HepG2 (cell line): ENCODE results near the gene PSMB2. TPM values are rescaled to one million over a fixed set of nuclear protein-coding genes. Genes with fewer than 3 reads are reported as not detected.

Source experiments
- AGO2 ChIP-seq: fragments of 200-400 bp; formaldehyde crosslinking; optimal IDR thresholded peaks from 2 replicates; pipeline ENCODE3; 2017; ENCODE audit warnings: mild to moderate bottlenecking, low read depth, low read length, moderate library complexity
- ATF1 ChIP-seq: IDR thresholded peaks from 2 replicates; pipeline ENCODE4 v1.6.1; 2016; ENCODE audit warnings: mild to moderate bottlenecking, control low read depth
- DMAP1 ChIP-seq: IDR thresholded peaks from 2 replicates; pipeline ENCODE4 v1.6.1; 2016
- MTA1 ChIP-seq: sonication (generic); formaldehyde crosslinking; IDR thresholded peaks from 2 replicates; pipeline ENCODE4 v1.4.0; 2020; ENCODE audit warnings: missing genetic modification reagents, mild to moderate bottlenecking, borderline replicate concordance
- NFIC ChIP-seq: IDR thresholded peaks from 2 replicates; pipeline ENCODE4 v1.6.1; 2012; ENCODE audit warnings: mild to moderate bottlenecking, low read length, inconsistent platforms
- SIN3A ChIP-seq: IDR thresholded peaks from 2 replicates; pipeline ENCODE4 v1.6.1; 2011; ENCODE audit warnings: low read depth, mild to moderate bottlenecking, control low read depth, low read length, borderline replicate concordance
- ZFAT ChIP-seq: sonication (generic); formaldehyde crosslinking; conservative IDR thresholded peaks from 2 replicates; pipeline ENCODE4 v1.8.1; 2023; ENCODE audit warnings: missing genetic modification reagents, inconsistent platforms
- ZFP36L1 ChIP-seq: sonication (generic); formaldehyde crosslinking; IDR thresholded peaks from 2 replicates; pipeline ENCODE4 v1.8.0; 2022; ENCODE audit warnings: mild to moderate bottlenecking, missing genetic modification reagents, moderate library complexity
- ZFYVE20 ChIP-seq: sonication (generic); formaldehyde crosslinking; IDR thresholded peaks from 2 replicates; pipeline ENCODE4 v1.8.0; 2023; ENCODE audit warnings: low read depth, mild to moderate bottlenecking, moderate library complexity, missing genetic modification reagents, borderline replicate concordance
- ZNF180 ChIP-seq: sonication (generic); formaldehyde crosslinking; IDR thresholded peaks from 2 replicates; pipeline ENCODE4 v1.4.0; 2020; ENCODE audit warnings: low read depth, missing genetic modification reagents, borderline replicate concordance
- ZNF333 ChIP-seq: sonication (generic); formaldehyde crosslinking; IDR thresholded peaks from 2 replicates; pipeline ENCODE4 v1.4.0; 2020; ENCODE audit warnings: mild to moderate bottlenecking, missing genetic modification reagents, borderline replicate concordance
- ZNF367 ChIP-seq: sonication (generic); formaldehyde crosslinking; IDR thresholded peaks from 2 replicates; pipeline ENCODE4 v1.4.0; 2020; ENCODE audit warnings: missing genetic modification reagents, borderline replicate concordance
- ZNF501 ChIP-seq: sonication (generic); formaldehyde crosslinking; IDR thresholded peaks from 2 replicates; pipeline ENCODE4 v1.5.1; 2020; ENCODE audit warnings: mild to moderate bottlenecking, moderate library complexity, missing genetic modification reagents
- ZNF614 ChIP-seq: IDR thresholded peaks from 2 replicates; pipeline ENCODE4 v1.6.1; 2018; ENCODE audit warnings: missing biosample characterization, missing genetic modification reagents, inconsistent platforms, borderline replicate concordance
- ZNF772 ChIP-seq: sonication (generic); formaldehyde crosslinking; IDR thresholded peaks from 2 replicates; pipeline ENCODE4 v1.5.0; 2020; ENCODE audit warnings: mild to moderate bottlenecking, missing genetic modification reagents
- polyA plus RNA-seq, 8 experiments: library from polyadenylated mRNA; depleted of rRNA in 3 of 8; stranded (reverse) in 7 of 8; unstranded in 1 of 8; fragments of >200 nt; fragmentation: Illumina TruSeq in 4 of 8; extraction: Trizol in 4 of 8; gene quantifications; 2 replicates each; pipeline versions ENCODE4 v1.2.1 to v1.2.3, GENCODE V29; 2011 to 2016; ENCODE audit warnings: low read depth in 4 of 8, missing spikeins in 1 of 8, mixed read lengths in 1 of 8; ENCODE audit not compliant: insufficient read depth in 1 of 8
- total RNA-seq, 5 experiments: library from RNA; depleted of rRNA; stranded (reverse); fragments of >200 nt; fragmentation: Illumina TruSeq; extraction: Trizol; gene quantifications; 2 replicates each; pipeline ENCODE4 v1.2.3, GENCODE V29; 2016; ENCODE audit warnings: low read depth in 1 of 5
- TF ChIP-seq, protein P1 (sequence below): sonication (generic); formaldehyde crosslinking; IDR thresholded peaks from 2 replicates; pipeline ENCODE4 v1.5.1; 2020; ENCODE audit warnings: missing genetic modification reagents, mild to moderate bottlenecking, borderline replicate concordance
- TF ChIP-seq, protein P2 (sequence below): sonication (generic); formaldehyde crosslinking; conservative IDR thresholded peaks from 2 replicates; pipeline ENCODE4 v1.4.0; 2020; ENCODE audit warnings: missing genetic modification reagents
- TF ChIP-seq, protein P3 (sequence below): sonication (generic); formaldehyde crosslinking; IDR thresholded peaks from 2 replicates; pipeline ENCODE4 v1.4.0; 2020; ENCODE audit warnings: missing genetic modification reagents
- TF ChIP-seq, protein P4 (sequence below): IDR thresholded peaks from 2 replicates; pipeline ENCODE4 v1.6.1; 2018; ENCODE audit warnings: missing genetic modification reagents

PSMB2 gene
- total and polyA plus RNA-seq, 2 of the 13 experiments (the other 11 are each of a cell fraction or from before 2014, with no cell fraction given), result 60.6 to 62.2 TPM

DNA sequence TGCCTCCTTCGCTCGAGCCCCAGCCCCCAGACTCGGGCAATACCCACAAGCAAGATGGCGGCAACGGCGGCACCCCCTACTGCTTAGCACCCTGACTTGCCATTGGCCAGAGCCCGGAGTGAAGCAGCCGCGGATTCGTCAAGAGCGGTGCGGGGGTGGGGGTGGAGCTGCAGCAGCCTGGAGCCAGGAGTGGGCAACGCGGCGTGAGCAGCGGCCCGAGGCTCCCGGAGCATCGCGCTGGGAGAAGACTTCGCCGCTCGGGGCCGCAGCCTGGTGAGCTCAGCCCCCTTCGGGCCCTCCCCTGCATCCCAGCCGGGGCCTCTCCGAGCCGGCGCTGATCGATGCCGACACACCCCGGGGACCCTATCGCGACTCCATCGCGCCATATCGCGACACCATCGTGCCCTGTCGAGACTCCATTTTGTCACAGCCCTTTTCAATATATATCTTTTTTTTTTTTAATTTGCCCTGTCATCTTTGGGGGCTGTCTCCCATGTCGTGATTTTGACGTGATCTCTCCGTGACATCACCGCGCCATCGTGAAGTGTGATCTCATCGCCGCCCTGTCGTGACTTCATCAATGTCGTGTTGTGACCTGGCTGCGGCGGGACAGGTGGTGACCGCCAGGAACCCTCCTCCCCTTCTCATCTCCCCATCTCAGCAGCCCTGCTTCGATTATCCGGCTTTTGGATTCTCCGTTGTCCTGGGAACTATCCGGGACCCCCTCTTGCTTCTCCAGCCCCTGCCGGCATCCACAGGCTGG lies 83.5 kb downstream of the PSMB2 start, which contains the start of gene NCDN (continued):
- TF ChIP-seq, protein P1, sequence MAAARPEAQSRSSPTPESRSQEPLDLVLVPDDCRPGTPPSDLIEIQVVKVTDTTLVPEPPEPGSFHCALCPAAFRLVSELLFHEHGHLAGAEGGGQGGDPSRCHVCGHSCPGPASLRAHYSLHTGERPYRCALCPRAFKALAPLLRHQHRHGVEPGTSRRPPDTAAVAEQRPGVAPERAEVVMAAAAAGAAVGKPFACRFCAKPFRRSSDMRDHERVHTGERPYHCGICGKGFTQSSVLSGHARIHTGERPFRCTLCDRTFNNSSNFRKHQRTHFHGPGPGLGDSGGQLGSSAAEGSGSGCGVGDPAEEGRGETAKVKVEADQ, result no peak
- TF ChIP-seq ZNF333, result no peak
- TF ChIP-seq ZFYVE20 (CRISPR knock-in tag), result no peak
- no peak for TF ChIP-seq ZFAT (CRISPR knock-in tag)
- TF ChIP-seq ZNF501 (CRISPR knock-in tag), result peak; percentile 15; the same call in 1 of the 2 replicates
- no peak for TF ChIP-seq AGO2
- TF ChIP-seq, protein P2, sequence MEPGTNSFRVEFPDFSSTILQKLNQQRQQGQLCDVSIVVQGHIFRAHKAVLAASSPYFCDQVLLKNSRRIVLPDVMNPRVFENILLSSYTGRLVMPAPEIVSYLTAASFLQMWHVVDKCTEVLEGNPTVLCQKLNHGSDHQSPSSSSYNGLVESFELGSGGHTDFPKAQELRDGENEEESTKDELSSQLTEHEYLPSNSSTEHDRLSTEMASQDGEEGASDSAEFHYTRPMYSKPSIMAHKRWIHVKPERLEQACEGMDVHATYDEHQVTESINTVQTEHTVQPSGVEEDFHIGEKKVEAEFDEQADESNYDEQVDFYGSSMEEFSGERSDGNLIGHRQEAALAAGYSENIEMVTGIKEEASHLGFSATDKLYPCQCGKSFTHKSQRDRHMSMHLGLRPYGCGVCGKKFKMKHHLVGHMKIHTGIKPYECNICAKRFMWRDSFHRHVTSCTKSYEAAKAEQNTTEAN (CRISPR knock-in tag), result no peak
- no peak for TF ChIP-seq SIN3A
- no peak for TF ChIP-seq ATF1 (CRISPR knock-in tag)
- TF ChIP-seq NFIC, result no peak
- TF ChIP-seq ZFP36L1, result peak; percentile 68; the same call in 1 of the 2 replicates
- TF ChIP-seq ZNF180 (CRISPR knock-in tag), result no peak
- TF ChIP-seq, protein P3, sequence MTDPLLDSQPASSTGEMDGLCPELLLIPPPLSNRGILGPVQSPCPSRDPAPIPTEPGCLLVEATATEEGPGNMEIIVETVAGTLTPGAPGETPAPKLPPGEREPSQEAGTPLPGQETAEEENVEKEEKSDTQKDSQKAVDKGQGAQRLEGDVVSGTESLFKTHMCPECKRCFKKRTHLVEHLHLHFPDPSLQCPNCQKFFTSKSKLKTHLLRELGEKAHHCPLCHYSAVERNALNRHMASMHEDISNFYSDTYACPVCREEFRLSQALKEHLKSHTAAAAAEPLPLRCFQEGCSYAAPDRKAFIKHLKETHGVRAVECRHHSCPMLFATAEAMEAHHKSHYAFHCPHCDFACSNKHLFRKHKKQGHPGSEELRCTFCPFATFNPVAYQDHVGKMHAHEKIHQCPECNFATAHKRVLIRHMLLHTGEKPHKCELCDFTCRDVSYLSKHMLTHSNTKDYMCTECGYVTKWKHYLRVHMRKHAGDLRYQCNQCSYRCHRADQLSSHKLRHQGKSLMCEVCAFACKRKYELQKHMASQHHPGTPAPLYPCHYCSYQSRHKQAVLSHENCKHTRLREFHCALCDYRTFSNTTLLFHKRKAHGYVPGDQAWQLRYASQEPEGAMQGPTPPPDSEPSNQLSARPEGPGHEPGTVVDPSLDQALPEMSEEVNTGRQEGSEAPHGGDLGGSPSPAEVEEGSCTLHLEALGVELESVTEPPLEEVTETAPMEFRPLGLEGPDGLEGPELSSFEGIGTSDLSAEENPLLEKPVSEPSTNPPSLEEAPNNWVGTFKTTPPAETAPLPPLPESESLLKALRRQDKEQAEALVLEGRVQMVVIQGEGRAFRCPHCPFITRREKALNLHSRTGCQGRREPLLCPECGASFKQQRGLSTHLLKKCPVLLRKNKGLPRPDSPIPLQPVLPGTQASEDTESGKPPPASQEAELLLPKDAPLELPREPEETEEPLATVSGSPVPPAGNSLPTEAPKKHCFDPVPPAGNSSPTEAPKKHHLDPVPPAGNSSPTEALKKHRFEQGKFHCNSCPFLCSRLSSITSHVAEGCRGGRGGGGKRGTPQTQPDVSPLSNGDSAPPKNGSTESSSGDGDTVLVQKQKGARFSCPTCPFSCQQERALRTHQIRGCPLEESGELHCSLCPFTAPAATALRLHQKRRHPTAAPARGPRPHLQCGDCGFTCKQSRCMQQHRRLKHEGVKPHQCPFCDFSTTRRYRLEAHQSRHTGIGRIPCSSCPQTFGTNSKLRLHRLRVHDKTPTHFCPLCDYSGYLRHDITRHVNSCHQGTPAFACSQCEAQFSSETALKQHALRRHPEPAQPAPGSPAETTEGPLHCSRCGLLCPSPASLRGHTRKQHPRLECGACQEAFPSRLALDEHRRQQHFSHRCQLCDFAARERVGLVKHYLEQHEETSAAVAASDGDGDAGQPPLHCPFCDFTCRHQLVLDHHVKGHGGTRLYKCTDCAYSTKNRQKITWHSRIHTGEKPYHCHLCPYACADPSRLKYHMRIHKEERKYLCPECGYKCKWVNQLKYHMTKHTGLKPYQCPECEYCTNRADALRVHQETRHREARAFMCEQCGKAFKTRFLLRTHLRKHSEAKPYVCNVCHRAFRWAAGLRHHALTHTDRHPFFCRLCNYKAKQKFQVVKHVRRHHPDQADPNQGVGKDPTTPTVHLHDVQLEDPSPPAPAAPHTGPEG (CRISPR knock-in tag), result peak; percentile 51; the same call in 1 of the 2 replicates
- TF ChIP-seq DMAP1 (CRISPR knock-in tag), result peak; percentile 34
- TF ChIP-seq ZNF367 (CRISPR knock-in tag), result no peak
- TF ChIP-seq, protein P4, sequence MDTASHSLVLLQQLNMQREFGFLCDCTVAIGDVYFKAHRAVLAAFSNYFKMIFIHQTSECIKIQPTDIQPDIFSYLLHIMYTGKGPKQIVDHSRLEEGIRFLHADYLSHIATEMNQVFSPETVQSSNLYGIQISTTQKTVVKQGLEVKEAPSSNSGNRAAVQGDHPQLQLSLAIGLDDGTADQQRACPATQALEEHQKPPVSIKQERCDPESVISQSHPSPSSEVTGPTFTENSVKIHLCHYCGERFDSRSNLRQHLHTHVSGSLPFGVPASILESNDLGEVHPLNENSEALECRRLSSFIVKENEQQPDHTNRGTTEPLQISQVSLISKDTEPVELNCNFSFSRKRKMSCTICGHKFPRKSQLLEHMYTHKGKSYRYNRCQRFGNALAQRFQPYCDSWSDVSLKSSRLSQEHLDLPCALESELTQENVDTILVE (CRISPR knock-in tag), result peak; percentile 41; the same call in 1 of the 2 replicates
- peak; percentile 94 for TF ChIP-seq ZNF772
- no peak for TF ChIP-seq MTA1 (CRISPR knock-in tag)
- no peak for TF ChIP-seq ZNF614
